Aorta (tissue), 5 donors: Measurements from ENCODE around the gene TWIST2. TPM values are rescaled to one million over a fixed set of nuclear protein-coding genes. Genes with fewer than 3 reads are reported as not detected.

Experiments used
- ATAC-seq: fragments of 200-7000 bp; cut with Tn5 transposase; one replicate; pipeline ENCODE4 v1.9.1; 2022; ENCODE audit warnings: moderate library complexity; ENCODE audit not compliant: low FRiP score
- DNase-seq, 2 donors: peaks; one replicate each; pipeline ENCODE4 v3.0.0-alpha.2; 2020
- H3K27ac ChIP-seq, 2 donors: one replicate each; pipeline ENCODE4 v1.5.1; 2013; ENCODE audit warnings: low read length in 2 of 2, mild to moderate bottlenecking in 2 of 2, moderate library complexity in 2 of 2, control low read depth in 1 of 2, inconsistent platforms in 1 of 2, low read depth in 1 of 2
- H3K27me3 ChIP-seq, 2 donors: one replicate each; pipeline ENCODE4 v1.6.1; 2013; ENCODE audit warnings: control low read depth in 1 of 2, low read length in 1 of 2, mild to moderate bottlenecking in 1 of 2, moderate library complexity in 1 of 2; ENCODE audit not compliant: insufficient read depth in 2 of 2, control insufficient read depth in 1 of 2
- H3K36me3 ChIP-seq, 2 donors: one replicate each; pipeline ENCODE4 v1.6.1; 2013; ENCODE audit warnings: control low read depth in 1 of 2, low read length in 1 of 2, mild to moderate bottlenecking in 1 of 2; ENCODE audit not compliant: insufficient read depth in 2 of 2, control insufficient read depth in 1 of 2
- H3K4me1 ChIP-seq, 2 donors: one replicate each; pipeline ENCODE4 v1.6.1; 2013; ENCODE audit warnings: low read length in 2 of 2, control low read depth in 1 of 2, mild to moderate bottlenecking in 1 of 2, moderate library complexity in 1 of 2; ENCODE audit not compliant: insufficient read depth in 2 of 2, control insufficient read depth in 1 of 2
- H3K4me3 ChIP-seq, 2 donors: one replicate each; pipeline ENCODE4 v1.5.1; 2013; ENCODE audit warnings: low read length in 2 of 2, control low read depth in 1 of 2, mild to moderate bottlenecking in 1 of 2
- H3K9me3 ChIP-seq: one replicate; pipeline ENCODE4 v1.6.1; 2013; ENCODE audit warnings: mild to moderate bottlenecking, low read length; ENCODE audit not compliant: control insufficient read depth
- WGBS, 2 donors: extraction: QIAGEN DNeasy Blood & Tissue Kit; methylation state at CpG; one replicate each; pipeline ENCODE4 v1.1.7; 2013; 5-methylcytosine and 5-hydroxymethylcytosine counted together
- intact Hi-C, 2 donors: fragments of 100-400 bp; cut with DNase I; formaldehyde crosslinking; loops; one replicate each; pipeline versions ENCODE4 v1.14.2 to v1.15.0; 2022
- polyA plus RNA-seq, 2 donors: library from polyadenylated mRNA; stranded (reverse); fragments of 200-250 nt; gene quantifications; one replicate each; pipeline ENCODE4 v1.2.3, GENCODE V29; 2013
- total RNA-seq, 2 donors: library from RNA; stranded (reverse); fragmentation: NEBNext Ultra II Directional; extraction: Animal tissue kit (Norgen Biotek cat#: 25700); gene quantifications; one replicate each; pipeline ENCODE4 v1.2.1, GENCODE V29; 2021
- donor health status: healthy with polysubstance abuse.
- donor health status: Bipolar disorder and iron deficiency.
- donor health status: DM: no; HTN: no; CAD: no.
- donor health status: DM: no; HTN: no; CAD: no.
- donor health status: DM: yes; HTN: yes; CAD: no.

Gene TWIST2
- total and polyA plus RNA-seq, 4 donors = 6.0 to 20.8 (median 14.6) TPM

DNA sequence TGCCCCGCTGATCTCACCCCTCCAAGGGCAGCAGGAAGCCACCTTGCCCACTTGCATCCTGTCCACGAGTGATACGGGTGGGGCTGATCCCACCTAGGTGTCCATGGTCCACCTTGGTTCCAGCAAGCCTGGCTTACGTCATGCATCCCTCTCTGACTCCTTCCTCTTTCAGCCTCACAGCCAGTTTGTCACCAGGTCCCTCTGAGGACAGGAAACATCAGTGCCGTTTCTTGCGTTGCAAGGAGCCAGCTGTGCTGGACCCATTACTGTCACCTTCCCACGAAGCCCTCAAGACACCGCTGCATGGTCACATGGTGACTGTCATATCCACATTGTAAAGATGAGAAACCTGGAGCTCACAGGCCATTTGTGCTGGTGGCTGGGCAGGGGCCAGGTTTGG lies 34.8 kb upstream of the TWIST2 start:
- H3K27ac ChIP-seq = no peak overlapping the region
- H3K36me3 ChIP-seq = no peaks in the 10 kb centered on the region
- H3K9me3 ChIP-seq = peaks cover 3% of the 10 kb centered on the region
- WGBS, 2 donors = 85 to 86% methylated on average over 8 of the region's 8 CpGs
- intact Hi-C loops = no loop called here
- H3K4me1 ChIP-seq = no peaks in the 10 kb centered on the region
- no peak overlapping the region for H3K4me3 ChIP-seq
- DNase-seq (no peak), ATAC-seq (no peak)
- H3K27me3 ChIP-seq = no peaks in the 10 kb centered on the region

DNA sequence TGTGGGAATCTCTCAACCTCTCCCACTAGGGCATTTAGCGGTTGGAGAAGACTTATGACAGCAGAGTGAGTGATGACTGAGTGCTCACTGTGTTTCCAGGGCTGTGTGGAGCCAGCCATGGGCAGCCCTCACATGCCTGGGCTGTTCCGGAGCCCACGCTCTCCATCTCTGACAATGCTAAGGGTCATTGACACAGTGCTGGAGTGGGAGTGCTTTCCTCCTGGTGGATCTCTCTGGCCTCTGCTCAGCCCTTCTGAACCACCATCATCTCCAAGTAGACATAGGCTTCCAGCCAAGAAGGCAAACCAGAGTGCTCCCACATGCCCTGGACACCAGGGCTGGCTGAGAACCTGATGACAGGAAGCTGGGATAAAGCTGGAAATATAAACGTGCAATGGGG lies 33.1 kb upstream of the TWIST2 start:
- H3K27me3 ChIP-seq = no peaks in the 10 kb centered on the region
- H3K4me1 ChIP-seq = no peaks in the 10 kb centered on the region
- DNase-seq (no peak), ATAC-seq (no peak)
- H3K36me3 ChIP-seq = no peaks in the 10 kb centered on the region
- H3K9me3 ChIP-seq = peaks cover 3% of the 10 kb centered on the region
- no peak overlapping the region for H3K27ac ChIP-seq
- no peak overlapping the region for H3K4me3 ChIP-seq
- intact Hi-C loops = no loop called here
- WGBS, 2 donors = 50 to 64% methylated on average over 4 of the region's 4 CpGs

DNA sequence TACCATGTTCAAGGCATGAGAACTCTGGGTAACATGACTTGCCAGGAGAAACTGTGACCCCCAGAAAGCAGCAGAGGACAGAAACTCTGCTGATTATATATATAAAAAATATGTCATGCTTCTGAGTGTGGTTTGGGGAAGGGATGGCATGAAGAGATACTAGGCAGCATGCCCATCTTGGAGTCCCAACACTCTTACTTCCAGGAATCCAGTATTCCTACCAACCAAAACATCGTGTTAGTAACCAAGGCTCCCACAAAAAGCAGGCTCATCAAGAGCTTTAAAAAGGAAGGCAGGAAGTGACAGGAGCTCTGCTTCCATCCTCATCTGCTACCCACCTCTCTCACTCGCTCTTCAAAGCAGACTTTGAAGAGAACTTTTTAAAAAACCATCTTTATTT lies 31.6 kb upstream of the TWIST2 start:
- H3K36me3 ChIP-seq = no peaks in the 10 kb centered on the region

DNA sequence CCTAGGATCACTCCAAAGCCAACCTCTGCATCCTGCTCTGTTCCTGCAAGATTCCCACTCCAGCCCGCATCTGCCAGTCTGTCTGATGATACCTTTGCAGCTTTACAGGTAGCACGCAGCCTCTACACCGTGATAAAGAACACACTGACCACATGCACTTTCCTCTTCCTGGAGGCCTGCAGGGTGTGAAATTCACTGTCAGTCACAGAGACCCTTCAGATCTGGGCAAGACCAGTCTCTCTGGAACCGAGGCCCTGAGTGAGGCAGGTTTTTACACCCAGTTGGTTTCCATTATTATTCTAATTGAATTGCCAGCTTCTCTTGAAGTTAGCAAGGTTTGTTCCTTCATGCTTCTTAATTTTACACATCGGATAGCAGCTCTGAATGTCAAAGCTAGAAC lies 30.5 kb upstream of the TWIST2 start:
- 57 to 59% methylated on average over 5 of the region's 5 CpGs for WGBS, 2 donors
- no peak for DNase-seq
- Histone ChIP-seq H3K27ac (no peak overlapping the region), H3K36me3 (no peaks in the 10 kb centered on the region), H3K9me3 (peaks cover 6% of the 10 kb centered on the region), H3K27me3 (peaks cover 0 to 3% of the 10 kb centered on the region in 2 donors), H3K4me1 (no peaks in the 10 kb centered on the region), H3K4me3 (no peak overlapping the region)
- no peak for ATAC-seq
- intact Hi-C loops = no loop called here

More for the DNA sequence above, 31.6 kb upstream of the TWIST2 start:
- intact Hi-C loops = no loop called here
- H3K9me3 ChIP-seq = peaks cover 4% of the 10 kb centered on the region
- no peak overlapping the region for H3K27ac ChIP-seq
- no peak for DNase-seq
- no peaks in the 10 kb centered on the region for H3K4me1 ChIP-seq
- no peak overlapping the region for H3K4me3 ChIP-seq
- WGBS, 2 donors = 51% methylated on average over 2 of the region's 2 CpGs
- no peak for ATAC-seq
- H3K27me3 ChIP-seq = peaks cover 0 to under 1% of the 10 kb centered on the region in 2 donors

DNA sequence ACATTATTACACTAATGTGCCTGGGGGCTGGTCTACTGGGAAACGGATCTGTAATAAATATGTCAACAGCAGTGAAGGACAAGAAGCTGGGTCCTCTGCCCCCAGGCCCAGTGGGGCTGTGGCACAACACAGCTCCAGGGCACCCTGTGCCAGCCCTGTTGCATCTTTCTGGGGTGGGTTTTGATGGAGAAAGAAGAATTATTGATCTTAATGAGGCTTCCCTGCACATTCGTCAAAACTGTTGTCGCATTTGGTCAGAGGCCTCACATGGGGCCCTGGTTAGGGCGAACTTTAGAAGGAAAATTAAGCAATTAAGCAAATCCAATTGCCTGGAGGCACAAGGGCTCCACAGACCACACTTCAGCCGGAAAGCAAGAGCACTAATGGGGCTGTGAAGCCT lies 30.0 kb upstream of the TWIST2 start:
- Histone ChIP-seq H3K27me3 (peaks cover 0 to 3% of the 10 kb centered on the region in 2 donors), H3K4me1 (no peaks in the 10 kb centered on the region), H3K36me3 (no peaks in the 10 kb centered on the region), H3K27ac (no peak overlapping the region), H3K9me3 (peaks cover 6% of the 10 kb centered on the region), H3K4me3 (no peak overlapping the region)
- ATAC-seq = no peak
- 79% methylated on average over 5 of the region's 5 CpGs for WGBS, 2 donors
- intact Hi-C loops = no loop called here
- no peak for DNase-seq

DNA sequence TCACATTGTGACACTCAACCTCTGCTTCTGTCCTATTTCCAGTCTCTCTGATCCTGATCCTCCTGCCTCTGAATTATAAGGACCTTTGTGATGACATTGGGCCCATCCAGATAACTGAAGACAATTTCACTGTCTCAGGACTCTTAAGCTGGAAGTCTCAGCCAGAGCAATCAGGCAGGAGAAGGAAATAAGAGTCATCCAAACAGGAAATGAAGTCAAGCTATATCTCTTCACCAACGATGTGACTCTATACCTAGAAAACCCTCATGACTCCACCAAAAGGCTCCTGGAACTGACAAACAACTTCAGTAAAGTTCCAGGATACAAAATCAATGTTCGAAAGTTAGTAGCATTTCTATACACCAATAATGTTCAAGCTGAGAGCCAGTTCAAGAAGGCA lies 29.3 kb upstream of the TWIST2 start:
- no peak overlapping the region for H3K27ac ChIP-seq
- ATAC-seq (no peak), DNase-seq (no peak)
- intact Hi-C loops = no loop called here
- peaks cover 9% of the 10 kb centered on the region for H3K9me3 ChIP-seq
- no peaks in the 10 kb centered on the region for H3K4me1 ChIP-seq
- H3K4me3 ChIP-seq = no peak overlapping the region
- WGBS, 2 donors = 46 to 61% methylated on average over 2 of the region's 2 CpGs
- peaks cover 0 to 3% of the 10 kb centered on the region in 2 donors for H3K27me3 ChIP-seq
- no peaks in the 10 kb centered on the region for H3K36me3 ChIP-seq

DNA sequence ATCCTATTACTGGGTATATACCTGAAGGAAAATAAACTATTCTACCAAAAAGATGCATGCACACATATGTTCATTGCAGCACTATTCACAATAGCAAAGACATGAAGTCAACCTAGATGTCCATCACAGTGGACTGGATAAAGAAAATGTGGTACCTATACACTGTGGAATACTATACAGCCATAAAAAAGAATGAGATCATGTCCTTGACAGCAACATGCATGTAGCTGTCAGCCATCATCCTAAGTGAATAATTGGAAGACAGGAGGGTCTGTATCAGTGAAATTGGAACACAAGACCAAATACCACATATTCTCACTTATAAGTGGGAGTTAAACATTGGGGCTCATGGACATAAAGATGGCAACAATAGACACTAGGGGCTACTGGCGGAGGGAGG lies 27.7 kb upstream of the TWIST2 start:
- intact Hi-C loops = no loop called here
- no peak overlapping the region for H3K4me3 ChIP-seq
- peaks cover 0 to 3% of the 10 kb centered on the region in 2 donors for H3K27me3 ChIP-seq
- H3K27ac ChIP-seq = no peak overlapping the region
- H3K4me1 ChIP-seq = no peaks in the 10 kb centered on the region
- 88 to 95% methylated on average over 1 of the region's 1 CpG for WGBS, 2 donors
- ATAC-seq (no peak), DNase-seq (no peak)
- no peaks in the 10 kb centered on the region for H3K36me3 ChIP-seq
- peaks cover 19% of the 10 kb centered on the region for H3K9me3 ChIP-seq

DNA sequence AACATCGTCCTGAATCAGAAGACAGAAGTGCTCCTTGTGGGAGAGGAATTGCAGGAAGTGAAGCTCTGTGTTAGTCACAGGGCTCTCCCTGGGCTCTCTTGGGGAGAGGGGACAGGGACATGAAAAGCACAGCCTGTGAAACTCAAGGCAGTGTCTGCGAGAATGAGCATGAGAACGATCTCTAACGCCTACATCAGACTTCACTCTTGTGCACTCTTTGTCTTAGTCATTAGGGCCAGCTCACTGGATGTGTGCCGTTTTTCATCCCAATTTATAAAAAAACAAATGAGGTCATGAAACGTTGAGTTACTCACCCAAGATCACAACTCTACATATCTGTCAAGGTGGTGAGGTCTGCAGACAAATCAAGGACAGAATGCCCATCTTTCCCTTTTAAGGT lies 27.0 kb upstream of the TWIST2 start:
- Histone ChIP-seq H3K36me3 (no peaks in the 10 kb centered on the region), H3K9me3 (peaks cover 19% of the 10 kb centered on the region), H3K27me3 (peaks cover 0 to 3% of the 10 kb centered on the region in 2 donors), H3K27ac (no peak overlapping the region), H3K4me1 (no peaks in the 10 kb centered on the region), H3K4me3 (no peak overlapping the region)
- intact Hi-C loops = no loop called here
- DNase-seq = no peak
- 16 to 32% methylated on average over 6 of the region's 6 CpGs for WGBS, 2 donors
- ATAC-seq = no peak

DNA sequence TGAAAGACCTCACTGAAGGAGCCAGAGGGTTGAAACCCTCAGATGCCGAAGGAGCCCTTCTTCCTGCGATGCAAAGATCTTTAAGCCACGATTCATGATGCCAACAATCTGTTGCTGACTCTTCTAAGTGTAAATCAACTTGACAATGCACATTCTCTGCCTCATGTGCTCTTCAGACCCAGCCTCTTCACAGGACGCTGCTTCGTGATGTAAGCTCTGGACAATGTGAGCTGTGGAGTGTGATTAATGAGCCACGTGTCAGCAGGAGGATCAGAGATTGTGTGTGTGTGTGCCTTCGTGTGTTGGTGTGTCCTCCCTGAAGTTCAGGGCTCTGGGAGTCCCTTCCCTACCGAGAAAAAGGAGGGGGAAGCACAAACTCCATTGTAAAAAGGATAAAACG lies 26.5 kb upstream of the TWIST2 start:
- intact Hi-C loops = no loop called here
- ATAC-seq = no peak
- H3K27me3 ChIP-seq = peaks cover 0 to 3% of the 10 kb centered on the region in 2 donors
- no peak overlapping the region for H3K4me3 ChIP-seq
- no peaks in the 10 kb centered on the region for H3K36me3 ChIP-seq
- H3K27ac ChIP-seq = no peak overlapping the region
- 20 to 30% methylated on average over 9 of the region's 9 CpGs for WGBS, 2 donors
- no peak for DNase-seq
- H3K9me3 ChIP-seq = peaks cover 18% of the 10 kb centered on the region
- H3K4me1 ChIP-seq = no peaks in the 10 kb centered on the region
